SK-N-SH treated with all-trans-retinoic acid at 6 μM for 48 hours (cell line): ENCODE results near the gene CDCP1.

Source experiments
- ATAC-seq: fragments of 200-7000 bp; cut with Tn5 transposase; 3 replicates; pipeline ENCODE4 v1.9.1; 2020; ENCODE audit warnings: mild to moderate bottlenecking, moderate library complexity
- ARNTL ChIP-seq: fragments of 450-650 bp; formaldehyde crosslinking; IDR thresholded peaks from 2 replicates; pipeline ENCODE4 v1.5.0; 2020; ENCODE audit warnings: low read depth, mild to moderate bottlenecking, moderate library complexity, borderline replicate concordance
- BACH2 ChIP-seq: fragments of 250-450 bp; sonication (Bioruptor Pico); IDR thresholded peaks from 2 replicates; pipeline ENCODE4 v1.9.0; 2021; ENCODE audit warnings: mild to moderate bottlenecking, borderline replicate concordance
- CSRNP3 ChIP-seq: fragments of 250-450 bp; sonication (Bioruptor Pico); IDR thresholded peaks from 2 replicates; pipeline ENCODE4 v1.5.1; 2021; ENCODE audit warnings: mild to moderate bottlenecking, moderate library complexity
- ESRRG ChIP-seq: fragments of 250-450 bp; sonication (Bioruptor Pico); IDR thresholded peaks from 2 replicates; pipeline ENCODE4 v1.6.1; 2021; ENCODE audit warnings: mild to moderate bottlenecking
- ISL1 ChIP-seq: fragments of 250-450 bp; sonication (Bioruptor Pico); IDR thresholded peaks from 2 replicates; pipeline ENCODE4 v2.1.2; 2022; ENCODE audit warnings: mild to moderate bottlenecking, moderate library complexity
- OSR1 ChIP-seq: fragments of 250-450 bp; sonication (Bioruptor Pico); IDR thresholded peaks from 2 replicates; pipeline ENCODE4 v1.8.0; 2022; ENCODE audit warnings: moderate library complexity, mild to moderate bottlenecking, inconsistent platforms
- PATZ1 ChIP-seq: fragments of 250-450 bp; sonication (Bioruptor Pico); IDR thresholded peaks from 2 replicates; pipeline ENCODE4 v1.8.0; 2020; ENCODE audit warnings: mild to moderate bottlenecking, moderate library complexity, borderline replicate concordance
- POU6F1 ChIP-seq: fragments of 250-450 bp; sonication (Bioruptor Pico); IDR thresholded peaks from 2 replicates; pipeline ENCODE4 v1.8.0; 2021; ENCODE audit warnings: low read depth, mild to moderate bottlenecking, moderate library complexity, borderline replicate concordance
- RARB ChIP-seq: fragments of 250-450 bp; sonication (Bioruptor Pico); IDR thresholded peaks from 2 replicates; pipeline ENCODE4 v1.8.0; 2021; ENCODE audit warnings: mild to moderate bottlenecking, moderate library complexity
- SNAI2 ChIP-seq: fragments of 250-450 bp; sonication (Bioruptor Pico); IDR thresholded peaks from 2 replicates; pipeline ENCODE4 v1.5.0; 2020; ENCODE audit warnings: mild to moderate bottlenecking, moderate library complexity
- TCF4 ChIP-seq: fragments of 250-450 bp; sonication (Bioruptor Pico); IDR thresholded peaks from 2 replicates; pipeline ENCODE4 v1.8.0; 2021; ENCODE audit warnings: mild to moderate bottlenecking, moderate library complexity, borderline replicate concordance
- TOX ChIP-seq: fragments of 250-450 bp; sonication (Bioruptor Pico); IDR thresholded peaks from 2 replicates; pipeline ENCODE4 v1.8.0; 2021; ENCODE audit warnings: mild to moderate bottlenecking, moderate library complexity, borderline replicate concordance
- TSHZ2 ChIP-seq: fragments of 250-450 bp; sonication (Bioruptor Pico); IDR thresholded peaks from 2 replicates; pipeline ENCODE4 v1.5.0; 2020; ENCODE audit warnings: mild to moderate bottlenecking, moderate library complexity
- ZC3H10 ChIP-seq: fragments of 250-450 bp; sonication (Bioruptor Pico); IDR thresholded peaks from 2 replicates; pipeline ENCODE4 v1.5.1; 2021; ENCODE audit warnings: mild to moderate bottlenecking, moderate library complexity
- ZFP3 ChIP-seq: fragments of 250-450 bp; sonication (Bioruptor Pico); IDR thresholded peaks from 2 replicates; pipeline ENCODE4 v1.5.0; 2020; ENCODE audit warnings: mild to moderate bottlenecking, moderate library complexity
- ZFP30 ChIP-seq: fragments of 450-650 bp; formaldehyde crosslinking; IDR thresholded peaks from 2 replicates; pipeline ENCODE4 v1.5.0; 2022; ENCODE audit warnings: mild to moderate bottlenecking, moderate library complexity
- ZNF565 ChIP-seq: fragments of 450-650 bp; formaldehyde crosslinking; conservative IDR thresholded peaks from 2 replicates; pipeline ENCODE4 v1.5.0; 2020; ENCODE audit warnings: low read depth, mild to moderate bottlenecking, moderate library complexity
- ZNF70 ChIP-seq: fragments of 450-650 bp; formaldehyde crosslinking; IDR thresholded peaks from 2 replicates; pipeline ENCODE4 v1.5.0; 2020; ENCODE audit warnings: mild to moderate bottlenecking, moderate library complexity
- ZNF8 ChIP-seq: fragments of 450-650 bp; formaldehyde crosslinking; IDR thresholded peaks from 2 replicates; pipeline ENCODE4 v1.5.0; 2020; ENCODE audit warnings: mild to moderate bottlenecking, moderate library complexity

Gene CDCP1

GRCh38 chr3:45163481-45163880, 17.3 kb upstream of the CDCP1 start:
- TF ChIP-seq CSRNP3 (CRISPR knock-in tag) (no peak), ZNF70 (CRISPR knock-in tag) (no peak), POU6F1 (no peak), SNAI2 (CRISPR knock-in tag) (no peak), TCF4 (CRISPR knock-in tag) (no peak), ESRRG (CRISPR knock-in tag) (no peak), OSR1 (no peak), ZNF565 (CRISPR knock-in tag) (no peak)
- ATAC-seq = no peak

GRCh38 chr3:45154641-45155147, 8.5 kb upstream of the CDCP1 start:
- TF ChIP-seq OSR1 (no peak), ZNF70 (CRISPR knock-in tag) (no peak), POU6F1 (no peak), CSRNP3 (CRISPR knock-in tag) (no peak), SNAI2 (CRISPR knock-in tag) (no peak), TCF4 (CRISPR knock-in tag) (no peak), ZFP30 (CRISPR knock-in tag) (no peak), ZC3H10 (CRISPR knock-in tag) (no peak), TSHZ2 (CRISPR knock-in tag) (no peak), PATZ1 (CRISPR knock-in tag) (no peak), ISL1 (no peak), TOX (CRISPR knock-in tag) (no peak), BACH2 (CRISPR knock-in tag) (no peak), RARB (CRISPR knock-in tag) (no peak), ZNF565 (CRISPR knock-in tag) (no peak), ESRRG (CRISPR knock-in tag) (no peak), ZFP3 (no peak), ARNTL (CRISPR knock-in tag) (no peak), ZNF8 (no peak)
- peak; percentile 43; the same call in 2 of the 3 replicates for ATAC-seq
